ENCODE measurements around the gene PGRMC2.

DNA sequence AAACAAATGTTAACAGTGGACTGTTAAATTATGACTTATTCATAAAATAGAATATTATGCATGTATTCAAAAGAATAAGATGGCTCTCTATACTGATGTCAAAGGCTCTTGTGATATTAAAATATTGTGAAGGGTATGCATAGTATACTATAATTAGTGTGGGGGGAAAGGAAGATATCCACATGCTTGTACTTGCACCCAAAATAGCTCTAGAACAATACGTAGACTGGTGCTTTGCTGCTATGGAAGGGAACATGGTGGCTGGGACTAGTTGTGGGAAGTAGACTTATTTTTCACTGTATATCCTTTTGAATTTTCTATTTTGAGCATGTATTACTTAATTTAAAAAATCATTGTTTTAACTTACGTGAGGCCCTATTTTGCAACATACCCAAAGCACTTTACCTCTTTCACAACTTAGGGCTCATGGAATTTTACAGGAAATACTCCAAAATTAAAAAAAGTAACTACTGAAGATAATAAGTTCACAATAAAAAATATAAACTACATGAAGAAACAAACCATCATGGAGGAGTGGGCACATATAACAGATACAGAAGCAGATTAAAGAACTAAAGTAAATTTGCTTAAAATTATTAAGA is 7.9 kb downstream of the PGRMC2 start:
- TF ChIP-seq TCF12 (IDR thresholded peaks at IDR 0.05; ENCODE audit: low read depth, low read length) (no peak), TBP (IDR thresholded peaks at IDR 0.05; ENCODE audit: low read depth, low read length) (no peak)
